Gastrocnemius medialis (tissue), 4 donors: Measurements from ENCODE around the gene PALLD. TPM values are rescaled to one million over a fixed set of nuclear protein-coding genes. Genes with fewer than 3 reads are reported as not detected.

Experiments
- ATAC-seq, 2 donors: fragments of 150-250 bp; one replicate each; pipeline ENCODE4 v1.9.1; 2016
- DNase-seq, 2 donors: peaks; one replicate each; pipeline ENCODE4 v3.0.0-alpha.2; 2019
- H3K27ac ChIP-seq, 4 donors: fragments of 200-600 bp; sonication (generic); 1 replicate in 1 of 4; 2 replicates in 3 of 4; pipeline ENCODE4 v1.5.1; 2016 to 2018; ENCODE audit warnings: mild to moderate bottlenecking in 2 of 4, moderate library complexity in 1 of 4
- H3K27me3 ChIP-seq, 3 donors: fragments of 200-600 bp; sonication (generic) in 2 of 3; 1 replicate in 1 of 3; 2 replicates in 2 of 3; pipeline versions ENCODE4 v1.5.1 to v1.6.0; 2016 to 2019; ENCODE audit warnings: mild to moderate bottlenecking in 1 of 3, moderate library complexity in 1 of 3
- H3K36me3 ChIP-seq, 2 donors: fragments of 200-600 bp; sonication (generic) in 1 of 2; one replicate each; pipeline ENCODE4 v1.5.1; 2017 to 2018
- H3K4me1 ChIP-seq, 2 donors: fragments of 200-600 bp; sonication (generic) in 1 of 2; one replicate each; pipeline ENCODE4 v1.5.1; 2016 to 2017; ENCODE audit warnings: mild to moderate bottlenecking in 2 of 2
- H3K4me3 ChIP-seq, 4 donors: fragments of 200-600 bp; sonication (generic) in 3 of 4; 1 replicate in 1 of 4; 2 replicates in 3 of 4; pipeline ENCODE4 v1.5.1; 2016 to 2019; ENCODE audit warnings: mild to moderate bottlenecking in 2 of 4
- H3K9me3 ChIP-seq, 3 donors: fragments of 200-600 bp; sonication (generic) in 2 of 3; 1 replicate in 1 of 3; 2 replicates in 2 of 3; pipeline ENCODE4 v1.5.1; 2016 to 2019
- POLR2A ChIP-seq, 2 donors: fragments of 450-650 bp; IDR thresholded peaks; one replicate each; pipeline ENCODE4 v1.6.1; 2017; ENCODE audit warnings: antibody characterized with exemption in 2 of 2, mild to moderate bottlenecking in 2 of 2, moderate library complexity in 2 of 2
- in situ Hi-C, 4 donors: fragments of 200-750 bp; cut with MboI; loops; one replicate each; pipeline versions ENCODE4 v1.15.0 to v1.8.0; 2017; ENCODE audit warnings: low sequenced_read_pairs in 4 of 4
- intact Hi-C: fragments of 100-400 bp; cut with DNase I; formaldehyde crosslinking; loops from one replicate; pipeline ENCODE4 v1.15.1; 2023; ENCODE audit warnings: low total_unique reads
- total RNA-seq, 4 donors: library from RNA; depleted of rRNA; stranded (reverse); fragments of >200 nt; gene quantifications; one replicate each; pipeline versions ENCODE4 v1.1.0 to v1.2.3, GENCODE V29; 2016
- TF ChIP-seq, protein P1 (sequence below), 5 experiments: fragments of 450-650 bp in 3 of 5; fragments of 200-600 bp in 2 of 5; sonication (generic) in 2 of 5; IDR thresholded peaks in 4 of 5; conservative IDR thresholded peaks in 1 of 5; 1 replicate in 4 of 5; 2 replicates in 1 of 5; pipeline ENCODE4 v1.5.1; 2016 to 2019; ENCODE audit warnings: antibody characterized with exemption in 5 of 5, mild to moderate bottlenecking in 3 of 5, moderate library complexity in 3 of 5

PALLD gene
- total RNA-seq, 4 donors from 2014 or later = 165 to 439 (median 319) TPM

- TF ChIP-seq POLR2A (IDR thresholded peaks at IDR 0.05) = no peak
- TF ChIP-seq, protein P1, sequence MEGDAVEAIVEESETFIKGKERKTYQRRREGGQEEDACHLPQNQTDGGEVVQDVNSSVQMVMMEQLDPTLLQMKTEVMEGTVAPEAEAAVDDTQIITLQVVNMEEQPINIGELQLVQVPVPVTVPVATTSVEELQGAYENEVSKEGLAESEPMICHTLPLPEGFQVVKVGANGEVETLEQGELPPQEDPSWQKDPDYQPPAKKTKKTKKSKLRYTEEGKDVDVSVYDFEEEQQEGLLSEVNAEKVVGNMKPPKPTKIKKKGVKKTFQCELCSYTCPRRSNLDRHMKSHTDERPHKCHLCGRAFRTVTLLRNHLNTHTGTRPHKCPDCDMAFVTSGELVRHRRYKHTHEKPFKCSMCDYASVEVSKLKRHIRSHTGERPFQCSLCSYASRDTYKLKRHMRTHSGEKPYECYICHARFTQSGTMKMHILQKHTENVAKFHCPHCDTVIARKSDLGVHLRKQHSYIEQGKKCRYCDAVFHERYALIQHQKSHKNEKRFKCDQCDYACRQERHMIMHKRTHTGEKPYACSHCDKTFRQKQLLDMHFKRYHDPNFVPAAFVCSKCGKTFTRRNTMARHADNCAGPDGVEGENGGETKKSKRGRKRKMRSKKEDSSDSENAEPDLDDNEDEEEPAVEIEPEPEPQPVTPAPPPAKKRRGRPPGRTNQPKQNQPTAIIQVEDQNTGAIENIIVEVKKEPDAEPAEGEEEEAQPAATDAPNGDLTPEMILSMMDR (IDR thresholded peaks at IDR 0.05 in 4 of 5, conservative IDR thresholded peaks at IDR 0.05 in 1 of 5) = no peak
- peaks cover 0 to 7% of the 10 kb centered on the region in 2 donors for H3K36me3 ChIP-seq
These were observed 21.1 kb upstream of the PALLD start for GRCh38 chr4:168475745-168476144.

DNA sequence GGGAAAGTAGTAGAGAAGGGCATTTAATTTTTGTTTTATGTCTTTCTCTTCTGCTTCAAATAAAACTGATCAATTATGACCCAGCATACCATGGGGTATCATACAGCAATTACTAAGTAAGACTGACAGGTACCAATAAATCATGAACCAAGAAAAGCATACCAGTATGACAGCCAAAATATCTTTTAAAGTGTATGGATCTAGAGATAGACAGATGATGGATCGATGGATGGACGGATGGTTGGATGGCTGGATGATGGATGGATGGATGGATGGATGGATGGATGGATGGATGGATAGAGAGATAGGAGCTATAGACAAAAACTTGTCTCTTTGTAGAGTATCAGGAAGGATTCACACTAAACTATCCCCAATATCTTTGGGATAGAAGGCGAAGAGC lies 18.0 kb upstream of the PALLD start:
- Histone ChIP-seq H3K27me3 (no peaks in the 10 kb centered on the region), H3K4me1 (peaks cover 8 to 13% of the 10 kb centered on the region in 2 donors), H3K4me3 (peak overlapping the region in 1 of 4 donors; percentile 96), H3K36me3 (no peaks in the 10 kb centered on the region), H3K27ac (peak overlapping the region in 1 of 4 donors; percentile 91), H3K9me3 (no peaks in the 10 kb centered on the region)
- no peak for TF ChIP-seq POLR2A (IDR thresholded peaks at IDR 0.05)
- TF ChIP-seq, protein P1 (IDR thresholded peaks at IDR 0.05 in 4 of 5, conservative IDR thresholded peaks at IDR 0.05 in 1 of 5) = no peak
- in situ Hi-C loops = no loop called here
- no peak for DNase-seq
- intact Hi-C loops = no loop called here
- no peak for ATAC-seq

More at GRCh38 chr4:168475745-168476144, 21.1 kb upstream of the PALLD start:
- Histone ChIP-seq H3K9me3 (no peaks in the 10 kb centered on the region), H3K27ac (no peak overlapping the region), H3K4me3 (no peak overlapping the region), H3K27me3 (no peaks in the 10 kb centered on the region), H3K4me1 (no peaks in the 10 kb centered on the region)
- DNase-seq (no peak), ATAC-seq (no peak)
- intact Hi-C loops (no loop called here), in situ Hi-C loops (no loop called here)

- in situ Hi-C loops = no loop called here
- Histone ChIP-seq H3K4me3 (peak overlapping the region; percentile 72 to 96 (median 79)), H3K27ac (peak overlapping the region; percentile 87 to 91 (median 88)), H3K36me3 (no peaks in the 10 kb centered on the region), H3K4me1 (peaks cover 11 to 21% of the 10 kb centered on the region in 2 donors), H3K27me3 (no peaks in the 10 kb centered on the region), H3K9me3 (no peaks in the 10 kb centered on the region)
- TF ChIP-seq, protein P1 (IDR thresholded peaks at IDR 0.05 in 4 of 5, conservative IDR thresholded peaks at IDR 0.05 in 1 of 5) = no peak
- TF ChIP-seq POLR2A (IDR thresholded peaks at IDR 0.05) = no peak
- intact Hi-C loops = loop anchor here (2.0 to 10.0 kb wide), 6 partner anchors 74 to 534 kb away; partner anchors contain the start of genes CBR4 and DDX60
- DNase-seq (peak in 1 of 2 donors; percentile 45), ATAC-seq (peak; percentile 65 to 84)
These were observed 15.8 kb upstream of the PALLD start for GRCh38 chr4:168480931-168481611.

- DNase-seq = no peak
- H3K27me3 ChIP-seq = no peaks in the 10 kb centered on the region
- intact Hi-C loops = loop anchor here (5.0 to 10.0 kb wide), 5 partner anchors 77 to 531 kb away; partner anchors contain the start of gene CBR4
- no peak overlapping the region for H3K4me3 ChIP-seq
- no peaks in the 10 kb centered on the region for H3K36me3 ChIP-seq
- no peak overlapping the region for H3K27ac ChIP-seq
- ATAC-seq = no peak
- peaks cover 17 to 30% of the 10 kb centered on the region in 2 donors for H3K4me1 ChIP-seq
- no peaks in the 10 kb centered on the region for H3K9me3 ChIP-seq
- in situ Hi-C loops = no loop called here
- TF ChIP-seq, protein P1 (IDR thresholded peaks at IDR 0.05 in 4 of 5, conservative IDR thresholded peaks at IDR 0.05 in 1 of 5) = no peak
- no peak for TF ChIP-seq POLR2A (IDR thresholded peaks at IDR 0.05)
These were observed 13.0 kb upstream of the PALLD start for GRCh38 chr4:168483811-168484210.
